Frontal cortex (tissue), 4 donors: ENCODE results near the gene ARHGAP35. TPM values are rescaled to one million over a fixed set of nuclear protein-coding genes. Genes with fewer than 3 reads are reported as not detected.

Source experiments
- DNase-seq, 2 donors: peaks; one replicate each; pipeline ENCODE4 v3.0.0; 2012; ENCODE audit warnings: low spot score in 2 of 2
- FAIRE-seq: peaks from 2 replicates; lab custom pipeline; 2012; peaks lifted over from hg19 to GRCh38; lab: Jason Lieb, UNC
- total RNA-seq: library from RNA; depleted of rRNA; stranded (reverse); fragments of >200 nt; gene quantifications from one replicate; pipeline ENCODE4 v1.2.3, GENCODE V29; 2014
- donor health status: control.
- donor health status: control.
- donor health status: control.

The ARHGAP35 gene
- total RNA-seq, 1 donor from 2014 or later: 73.4 TPM

- DNase-seq: no peak
These were observed 35.4 kb downstream of the ARHGAP35 start for GRCh38 chr19:46896076-46896794.

GRCh38 chr19:46898731-46899130, 37.9 kb downstream of the ARHGAP35 start:
- FAIRE-seq: no peak
- peak in 1 of 2 donors; percentile 28 for DNase-seq

More at GRCh38 chr19:46896076-46896794, 35.4 kb downstream of the ARHGAP35 start:
- no peak for FAIRE-seq

GRCh38 chr19:46900341-46900740, 39.5 kb downstream of the ARHGAP35 start:
- FAIRE-seq (no peak), DNase-seq (no peak)

- no peak for DNase-seq
- FAIRE-seq: no peak
These were observed 41.1 kb downstream of the ARHGAP35 start for GRCh38 chr19:46901701-46902401.

- no peak for FAIRE-seq
- no peak for DNase-seq
These were observed 41.6 kb downstream of the ARHGAP35 start for GRCh38 chr19:46902402-46902766.

GRCh38 chr19:46903458-46903857, 42.7 kb downstream of the ARHGAP35 start:
- FAIRE-seq (no peak), DNase-seq (no peak)

- FAIRE-seq (no peak), DNase-seq (no peak)
These were observed 43.6 kb downstream of the ARHGAP35 start for GRCh38 chr19:46904114-46905060.

- no peak for FAIRE-seq
- DNase-seq: no peak
These were observed 45.4 kb downstream of the ARHGAP35 start for GRCh38 chr19:46906221-46906620.

GRCh38 chr19:46907880-46908279, 47.1 kb downstream of the ARHGAP35 start:
- DNase-seq (no peak), FAIRE-seq (no peak)

- DNase-seq: no peak
- no peak for FAIRE-seq
These were observed 48.6 kb downstream of the ARHGAP35 start for GRCh38 chr19:46909356-46909755.

Other genes starting within 250 kb of the ARHGAP35 start
- not detected for gene PTGIR, start 235.9 kb upstream of the ARHGAP35 start, total RNA-seq
- gene GNG8, start 224.8 kb upstream of the ARHGAP35 start, total RNA-seq: not detected
- gene DACT3, start 199.8 kb upstream of the ARHGAP35 start, total RNA-seq: 17.5 TPM
- gene PRKD2, start 143.9 kb upstream of the ARHGAP35 start, total RNA-seq: 5.3 TPM
- 12.6 TPM for gene FKRP, start 114.9 kb upstream of the ARHGAP35 start, total RNA-seq
- 86.4 TPM for gene STRN4, start 114.5 kb upstream of the ARHGAP35 start, total RNA-seq
- gene SLC1A5, start 72.4 kb upstream of the ARHGAP35 start, total RNA-seq: 3.3 TPM
- 64.8 TPM for gene AP2S1, start 10.2 kb upstream of the ARHGAP35 start, total RNA-seq
- gene NPAS1, start 158.8 kb downstream of the ARHGAP35 start, total RNA-seq: 2.9 TPM
- gene TMEM160, start 187.6 kb downstream of the ARHGAP35 start, total RNA-seq: 26.1 TPM